IPS-15b (cell line): ENCODE measurements around the gene BBLN.

Source experiments
- H3K27me3 ChIP-seq: one replicate; pipeline ENCODE4 v1.6.1; 2013; ENCODE audit warnings: low read length; ENCODE audit not compliant: control insufficient read depth, insufficient read depth
- H3K36me3 ChIP-seq: one replicate; pipeline ENCODE4 v1.6.1; 2013; ENCODE audit warnings: low read length; ENCODE audit not compliant: control insufficient read depth, insufficient read depth
- H3K4me1 ChIP-seq: one replicate; pipeline ENCODE4 v1.6.1; 2013; ENCODE audit warnings: mild to moderate bottlenecking, low read length; ENCODE audit not compliant: control insufficient read depth, insufficient read depth
- H3K4me3 ChIP-seq: one replicate; pipeline ENCODE4 v1.5.1; 2013; ENCODE audit warnings: low read depth, low read length
- H3K9ac ChIP-seq: one replicate; pipeline ENCODE4 v1.6.1; 2013; ENCODE audit warnings: low read depth, mild to moderate bottlenecking, low read length
- H3K9me3 ChIP-seq: one replicate; pipeline ENCODE4 v1.6.1; 2013; ENCODE audit warnings: mild to moderate bottlenecking, low read length; ENCODE audit not compliant: control insufficient read depth, insufficient read depth

The BBLN gene

DNA sequence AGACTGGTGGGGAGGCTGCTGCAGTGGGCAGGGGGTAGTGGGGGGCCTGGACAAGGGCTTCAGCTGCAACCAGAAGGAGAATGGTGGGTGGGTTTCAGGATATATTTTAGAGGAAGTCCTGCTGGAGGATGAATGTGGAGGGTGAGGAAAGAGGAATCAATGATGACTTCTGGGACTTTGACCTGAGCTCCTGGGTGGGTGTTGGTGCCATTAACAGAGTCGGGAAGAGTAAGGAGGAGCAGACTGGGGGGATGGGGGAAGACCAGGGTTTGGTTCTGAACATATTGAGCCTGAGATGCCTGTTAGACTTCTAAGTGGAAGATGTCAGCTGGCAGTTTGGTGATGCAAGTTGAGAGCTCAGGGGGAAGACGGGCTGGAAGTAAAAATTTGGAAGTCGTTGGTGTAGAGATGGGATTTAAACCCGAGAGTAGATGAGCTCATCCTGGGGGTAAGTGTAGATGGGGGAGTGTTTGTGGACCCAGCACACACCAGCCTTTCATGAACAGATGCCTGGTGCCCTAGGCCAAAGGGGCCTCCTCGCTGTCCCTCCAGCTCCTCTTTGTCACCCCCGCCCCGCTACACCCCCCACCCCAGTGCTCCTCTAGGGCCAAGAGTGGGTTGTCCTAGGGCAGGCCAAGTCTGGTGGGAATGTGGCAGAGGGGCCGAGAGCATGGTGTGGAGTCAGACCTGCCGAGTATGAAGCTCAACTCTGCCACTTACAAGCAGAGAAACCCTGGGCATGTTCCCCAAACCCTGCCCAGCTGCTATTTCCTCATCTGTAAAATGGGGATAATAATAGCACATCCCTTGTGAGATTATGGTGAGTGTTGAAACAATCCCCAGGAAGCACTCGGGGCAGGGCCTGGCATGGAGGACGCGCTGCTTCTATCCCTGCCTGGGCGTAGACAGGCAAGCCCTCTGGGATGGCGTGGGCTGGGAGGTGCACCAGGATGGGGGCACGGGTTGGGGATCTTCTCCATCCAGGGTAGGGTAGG, 47.1 kb downstream of the BBLN start:
- Histone ChIP-seq H3K4me1 (peaks cover 12% of the 10 kb centered on the region), H3K9ac (no peak overlapping the region), H3K4me3 (no peak overlapping the region), H3K27me3 (no peaks in the 10 kb centered on the region), H3K36me3 (no peaks in the 10 kb centered on the region), H3K9me3 (no peaks in the 10 kb centered on the region)

DNA sequence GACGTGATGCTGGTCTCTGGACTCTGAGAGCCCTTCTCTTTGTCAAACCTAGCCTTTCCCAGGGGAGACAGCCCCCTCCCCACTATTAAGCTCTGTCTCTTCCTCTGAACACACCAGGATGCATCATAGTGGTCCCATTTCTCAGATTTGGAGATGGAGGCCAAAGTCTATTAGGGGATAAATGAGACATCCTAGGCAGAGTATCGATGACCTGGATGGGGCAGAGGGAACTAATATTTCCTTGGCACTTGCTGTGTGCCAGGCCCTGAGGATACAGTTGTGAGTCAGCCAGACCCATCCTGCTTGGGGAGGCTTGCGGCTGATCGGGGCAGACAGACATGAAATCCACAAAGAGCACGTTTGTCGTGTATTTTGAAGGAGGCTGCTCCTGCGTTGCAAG, 48.3 kb downstream of the BBLN start:
- Histone ChIP-seq H3K9ac (no peak overlapping the region), H3K9me3 (no peaks in the 10 kb centered on the region), H3K27me3 (no peaks in the 10 kb centered on the region), H3K4me1 (peaks cover 7% of the 10 kb centered on the region), H3K4me3 (no peak overlapping the region), H3K36me3 (no peaks in the 10 kb centered on the region)

DNA sequence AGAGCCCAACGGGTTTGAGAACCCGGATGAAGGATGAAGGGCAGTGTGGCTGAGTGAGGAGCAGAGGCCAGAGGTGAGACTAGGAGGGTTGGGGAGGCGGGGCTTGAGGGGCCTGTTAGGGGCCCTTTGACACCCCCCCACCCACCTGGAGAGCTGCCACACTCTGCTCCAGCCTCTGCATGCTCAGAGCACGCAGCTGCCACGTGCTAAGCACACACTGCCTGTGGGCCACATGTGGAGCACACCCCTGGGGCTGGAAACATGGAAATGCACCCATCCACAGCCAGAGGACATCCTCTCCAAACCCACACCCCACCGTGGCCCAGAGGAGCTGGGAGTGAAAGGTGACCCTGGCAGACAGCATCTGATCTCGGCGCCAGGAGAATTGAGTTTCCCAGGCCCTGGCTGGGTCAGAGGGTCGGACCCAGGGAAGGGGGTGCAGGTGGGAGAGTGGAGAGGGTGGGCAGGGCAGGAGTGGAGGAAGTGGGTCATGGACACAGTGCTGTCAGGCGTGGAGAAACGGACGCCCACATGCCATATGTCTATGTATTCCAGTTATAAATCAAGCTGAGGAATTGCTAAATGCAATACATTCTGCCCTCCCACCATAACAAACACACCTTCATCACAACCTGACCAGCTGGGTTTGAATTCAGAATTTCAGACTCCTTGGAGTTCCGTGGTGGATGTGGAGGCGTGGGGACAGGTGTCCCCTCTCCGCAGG, 49.0 kb downstream of the BBLN start:
- H3K9ac ChIP-seq, result no peak overlapping the region
- H3K36me3 ChIP-seq, result no peaks in the 10 kb centered on the region
- no peaks in the 10 kb centered on the region for H3K9me3 ChIP-seq
- no peaks in the 10 kb centered on the region for H3K27me3 ChIP-seq
- H3K4me3 ChIP-seq, result no peak overlapping the region
- peaks cover 7% of the 10 kb centered on the region for H3K4me1 ChIP-seq

DNA sequence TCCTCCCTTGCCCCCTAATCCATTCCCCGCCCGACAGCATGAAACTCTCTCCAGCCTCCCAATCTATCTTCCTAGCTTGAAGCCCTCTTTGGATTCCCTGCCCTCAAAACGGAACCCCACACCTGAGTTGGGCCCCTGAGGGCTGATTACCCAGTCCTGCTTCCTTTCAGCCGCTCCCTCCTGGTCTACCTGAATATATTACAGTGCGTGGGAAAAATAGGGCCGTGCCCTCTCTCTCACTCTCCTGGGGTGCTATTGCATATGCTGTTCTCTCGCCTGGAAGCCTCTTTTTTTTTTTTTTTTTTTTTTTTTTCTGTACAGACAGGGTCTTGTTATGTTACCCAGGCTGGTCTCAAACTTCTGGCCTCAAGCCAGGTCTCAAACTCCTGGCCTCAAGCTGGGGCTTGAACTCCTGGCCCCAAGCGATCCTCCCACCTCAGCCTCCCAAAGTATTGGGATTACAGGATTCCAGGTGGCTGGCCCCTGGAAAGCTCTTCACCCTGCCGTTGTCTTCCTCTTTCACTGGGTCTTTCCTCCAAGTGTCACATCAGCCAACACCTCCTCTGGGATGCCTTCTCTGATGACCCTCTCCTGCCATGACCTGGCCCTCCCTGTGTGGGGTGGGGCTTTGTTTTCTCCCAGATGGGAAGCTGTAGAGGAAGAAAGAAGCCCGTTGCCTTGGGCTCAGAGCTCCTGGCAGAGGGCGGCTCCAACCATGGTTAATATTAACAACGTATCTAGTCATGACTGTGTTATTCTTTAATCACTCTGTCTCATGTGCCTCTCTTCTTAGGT, 51.3 kb downstream of the BBLN start:
- Histone ChIP-seq H3K9ac (no peak overlapping the region), H3K36me3 (no peaks in the 10 kb centered on the region), H3K4me3 (no peak overlapping the region), H3K27me3 (no peaks in the 10 kb centered on the region), H3K9me3 (no peaks in the 10 kb centered on the region), H3K4me1 (no peaks in the 10 kb centered on the region)

DNA sequence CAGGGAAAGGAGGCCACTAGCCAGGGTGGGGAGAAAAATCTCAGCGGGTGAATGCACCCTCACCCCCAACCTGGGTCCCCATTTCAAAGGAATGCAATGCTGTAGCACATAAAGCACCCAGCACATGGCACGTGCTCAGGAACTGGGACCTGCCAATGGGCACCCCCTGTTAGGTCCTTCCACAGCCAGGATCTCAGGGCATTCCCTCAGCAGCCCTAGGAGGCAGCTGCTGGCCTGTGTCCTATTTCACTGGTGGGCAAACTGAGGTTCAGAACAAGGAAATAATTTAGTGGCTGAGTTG, 51.9 kb downstream of the BBLN start:
- Histone ChIP-seq H3K27me3 (no peaks in the 10 kb centered on the region), H3K9me3 (no peaks in the 10 kb centered on the region), H3K4me1 (no peaks in the 10 kb centered on the region), H3K36me3 (no peaks in the 10 kb centered on the region), H3K9ac (no peak overlapping the region), H3K4me3 (no peak overlapping the region)
